Kidney capillary endothelial cell (primary cell): ENCODE measurements around the gene NBPF15.
"Not testable (repeated sequence)": the region's sequence is repeated elsewhere in the genome, so short reads cannot be mapped to it uniquely, and the experiment has no call there.

Experiments used
- DNase-seq: peaks from one replicate; pipeline ENCODE4 v3.0.0-alpha.2; 2018; ENCODE audit warnings: low spot score

The NBPF15 gene, protein sequence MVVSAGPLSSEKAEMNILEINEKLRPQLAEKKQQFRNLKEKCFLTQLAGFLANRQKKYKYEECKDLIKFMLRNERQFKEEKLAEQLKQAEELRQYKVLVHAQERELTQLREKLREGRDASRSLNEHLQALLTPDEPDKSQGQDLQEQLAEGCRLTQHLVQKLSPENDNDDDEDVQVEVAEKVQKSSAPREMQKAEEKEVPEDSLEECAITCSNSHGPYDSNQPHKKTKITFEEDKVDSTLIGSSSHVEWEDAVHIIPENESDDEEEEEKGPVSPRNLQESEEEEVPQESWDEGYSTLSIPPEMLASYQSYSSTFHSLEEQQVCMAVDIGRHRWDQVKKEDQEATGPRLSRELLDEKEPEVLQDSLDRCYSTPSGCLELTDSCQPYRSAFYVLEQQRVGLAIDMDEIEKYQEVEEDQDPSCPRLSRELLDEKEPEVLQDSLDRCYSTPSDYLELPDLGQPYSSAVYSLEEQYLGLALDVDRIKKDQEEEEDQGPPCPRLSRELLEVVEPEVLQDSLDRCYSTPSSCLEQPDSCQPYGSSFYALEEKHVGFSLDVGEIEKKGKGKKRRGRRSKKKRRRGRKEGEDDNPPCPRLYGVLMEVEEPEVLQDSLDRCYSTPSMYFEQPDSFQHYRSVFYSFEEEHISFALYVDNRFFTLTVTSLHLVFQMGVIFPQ

DNA sequence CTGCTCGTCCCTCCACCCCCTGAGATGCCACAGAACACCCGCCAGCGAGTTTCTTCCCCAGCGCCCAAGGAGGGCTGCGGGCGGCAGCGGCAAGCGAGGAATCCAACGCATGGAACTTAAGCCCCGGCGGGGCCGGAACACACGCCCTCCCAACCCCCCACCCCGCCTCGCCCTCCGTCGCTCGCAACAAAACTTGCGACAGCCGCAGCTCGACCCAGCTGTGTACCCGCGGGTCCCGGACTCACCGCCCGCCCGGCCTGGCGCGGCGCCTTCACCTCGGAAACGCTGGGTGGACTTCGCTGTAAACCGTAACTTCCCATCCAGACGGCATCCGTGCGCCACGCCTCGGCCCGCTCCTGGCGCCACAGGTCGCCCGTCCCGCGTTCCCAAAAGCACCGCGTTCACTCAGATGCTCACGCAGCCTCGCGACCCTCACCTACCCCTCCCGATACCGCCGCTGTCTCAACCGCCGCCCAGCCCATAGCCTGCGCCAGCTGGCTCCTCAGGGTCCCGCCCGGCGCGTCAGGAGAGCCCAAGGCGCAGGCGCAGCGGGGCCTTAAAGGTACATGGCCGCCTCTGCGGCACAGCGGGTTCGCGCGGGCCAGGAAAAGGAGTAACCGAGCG is at the start of gene NBPF15:
TSS of gene NBPF15 (minus strand) at position 534 of the 624 bp plus-strand sequence. CDS start 21,666 bp downstream, outside the sequence.
- DNase-seq, result peak; percentile 29

DNA sequence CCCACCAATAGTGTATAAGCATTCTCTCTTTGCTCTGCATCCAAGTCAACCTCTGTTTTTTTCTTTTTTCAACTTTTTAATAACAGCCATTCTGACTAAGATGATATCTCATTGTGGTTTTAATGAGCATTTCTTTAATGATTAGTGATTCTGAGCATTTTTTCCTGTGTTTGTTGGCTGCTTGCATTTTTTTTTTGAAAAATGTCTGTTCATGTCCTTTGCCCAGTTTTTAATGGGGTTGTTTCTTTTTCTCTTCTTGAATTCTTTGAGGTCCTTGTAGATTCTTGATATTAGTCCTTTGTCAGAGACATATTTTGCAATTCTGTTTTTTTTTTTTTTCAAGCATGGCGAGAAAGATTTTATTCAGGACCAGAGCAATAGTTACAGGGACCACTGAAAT is 35.0 kb upstream of the NBPF15 start:
- DNase-seq, result not testable (repeated sequence)

DNA sequence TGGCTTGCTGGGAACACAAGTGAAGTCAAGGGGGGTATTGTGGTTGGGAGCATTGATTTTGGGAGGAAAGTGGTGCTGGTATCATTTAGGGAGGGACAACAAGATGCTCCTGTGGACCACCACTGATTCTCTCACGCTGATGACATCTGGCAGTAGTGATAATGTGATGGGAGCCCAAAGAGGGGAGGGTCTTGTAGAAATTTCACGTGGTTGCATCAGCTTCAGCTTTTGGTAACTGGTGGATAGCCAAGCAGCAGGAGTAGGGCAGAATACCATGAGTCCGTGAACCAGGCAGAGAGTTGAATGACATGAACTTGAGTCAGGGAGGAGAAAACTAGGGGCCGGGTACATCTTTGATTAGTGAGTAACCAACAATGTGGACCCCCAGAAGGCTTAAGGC is 32.7 kb upstream of the NBPF15 start:
- DNase-seq, result not testable (repeated sequence)

DNA sequence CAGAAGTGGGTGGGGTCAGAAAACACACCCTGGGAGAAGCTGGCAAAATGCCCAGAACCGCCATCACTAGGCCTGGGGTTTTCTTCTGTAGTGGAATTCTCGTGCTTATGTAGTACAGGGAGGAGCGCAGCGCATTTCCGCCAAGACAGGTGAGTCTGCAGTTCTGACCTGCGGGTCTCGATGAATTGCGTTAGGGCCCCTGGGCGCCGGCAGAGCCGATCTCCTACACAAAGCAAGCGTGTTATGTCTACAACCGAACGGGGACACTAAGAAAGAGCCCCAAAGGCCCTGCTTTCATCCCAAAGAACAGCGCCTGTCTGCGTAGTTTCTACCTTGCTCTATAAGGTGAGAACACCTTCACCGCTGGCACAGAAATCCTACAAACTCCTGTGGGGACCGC is 28.9 kb upstream of the NBPF15 start:
- not testable (repeated sequence) for DNase-seq

DNA sequence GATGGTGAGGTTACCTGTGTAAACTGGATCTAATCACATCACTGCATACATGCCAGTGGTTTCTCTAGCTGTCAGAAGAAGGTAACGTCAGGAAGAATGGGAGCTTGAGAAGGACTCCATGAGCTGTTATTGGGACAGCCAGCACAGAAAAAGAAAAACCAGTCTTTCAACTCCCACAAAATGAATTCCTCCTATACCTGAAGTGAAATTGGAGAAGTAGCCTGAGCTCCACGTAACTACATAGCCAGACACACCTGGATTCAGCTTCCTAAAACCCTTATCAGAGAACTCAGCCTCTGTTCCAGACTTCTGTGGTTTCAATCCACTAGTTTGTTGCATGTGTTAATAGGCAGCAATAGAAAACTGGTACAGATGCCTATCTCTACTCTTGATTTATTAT is 25.5 kb upstream of the NBPF15 start:
- DNase-seq, result not testable (repeated sequence)

DNA sequence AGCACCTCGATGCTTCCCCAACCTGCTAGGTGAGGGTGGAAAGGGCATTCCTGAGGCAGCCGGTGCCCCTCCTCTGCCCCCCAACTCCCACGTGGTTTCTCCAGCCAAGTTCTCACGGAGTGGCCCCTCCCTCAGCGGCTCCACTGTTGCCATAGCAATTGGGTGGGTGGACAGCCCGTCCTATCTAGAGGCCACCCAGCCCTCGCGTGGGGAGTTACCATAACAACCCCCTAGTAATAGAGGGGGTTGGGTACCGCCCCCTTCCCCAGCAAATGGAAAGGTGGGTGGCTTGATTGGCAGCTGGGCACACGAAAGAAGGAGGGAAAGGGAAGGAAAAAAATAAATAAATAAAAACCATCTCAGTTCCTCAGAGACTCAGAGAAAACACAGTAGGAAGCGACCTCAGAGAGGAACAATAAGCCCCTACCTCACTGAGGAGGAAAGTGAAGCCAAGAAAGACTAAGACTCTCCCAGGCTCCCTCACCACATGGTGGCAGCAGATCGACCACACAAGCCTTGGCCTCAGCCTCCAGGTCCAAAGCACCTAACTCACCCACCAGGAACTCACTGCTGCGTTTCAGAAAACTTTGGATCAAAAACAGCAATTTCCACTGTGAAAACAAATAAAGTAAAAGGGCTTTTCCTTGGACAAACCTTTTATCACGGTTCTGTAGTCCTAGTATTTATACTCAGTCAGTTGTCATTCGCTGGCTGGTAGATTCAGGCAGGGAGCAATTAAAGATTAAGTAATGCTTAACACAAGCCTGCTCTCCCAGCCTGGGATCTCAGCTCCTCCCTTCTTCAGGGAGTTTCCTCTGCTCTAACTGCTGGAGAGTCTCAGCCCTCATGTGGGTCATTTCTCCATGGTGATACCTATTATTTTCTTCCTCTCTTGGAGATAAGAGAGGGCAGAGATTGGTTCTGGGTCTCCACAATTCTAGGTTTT is 23.9 kb upstream of the NBPF15 start:
- DNase-seq, result not testable (repeated sequence)

DNA sequence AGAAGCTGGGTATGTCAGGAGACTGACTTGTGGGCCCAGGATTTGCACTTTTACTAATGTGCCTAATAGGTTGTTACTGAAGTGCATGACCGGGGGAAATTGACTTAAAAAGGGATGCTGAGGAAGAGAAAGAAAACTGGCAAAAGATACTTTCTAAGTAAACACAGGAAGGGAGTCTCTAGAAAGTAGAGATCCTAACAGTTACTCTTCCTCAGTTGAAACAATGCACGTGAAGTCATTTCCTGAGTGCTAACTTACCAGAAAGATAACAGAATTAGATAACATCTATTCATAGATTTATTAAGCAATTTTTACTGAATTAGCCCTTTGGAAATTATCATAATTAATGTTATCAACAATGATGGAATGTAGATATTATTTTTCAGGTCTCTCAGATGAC is 12.4 kb upstream of the NBPF15 start:
- not testable (repeated sequence) for DNase-seq

DNA sequence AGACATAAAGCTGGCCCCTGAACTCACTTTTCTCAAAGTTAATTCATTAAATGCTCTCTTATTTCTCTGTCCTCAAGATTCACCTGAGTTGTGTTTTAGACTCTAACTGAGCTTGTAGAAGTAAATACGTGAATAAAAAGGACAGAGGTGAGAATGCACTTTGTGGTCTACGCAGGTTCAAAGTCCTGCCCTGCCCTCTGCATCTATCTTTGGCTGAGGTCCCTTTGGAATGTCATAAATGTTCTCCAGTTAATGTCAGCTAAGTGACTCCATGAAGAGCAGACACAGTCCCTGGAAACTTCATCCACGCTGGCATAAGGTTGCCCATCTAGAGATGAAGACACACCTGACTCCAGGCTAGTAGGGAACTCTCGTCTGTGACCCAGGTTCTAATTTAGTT is 10.0 kb upstream of the NBPF15 start:
- DNase-seq, result not testable (repeated sequence)

DNA sequence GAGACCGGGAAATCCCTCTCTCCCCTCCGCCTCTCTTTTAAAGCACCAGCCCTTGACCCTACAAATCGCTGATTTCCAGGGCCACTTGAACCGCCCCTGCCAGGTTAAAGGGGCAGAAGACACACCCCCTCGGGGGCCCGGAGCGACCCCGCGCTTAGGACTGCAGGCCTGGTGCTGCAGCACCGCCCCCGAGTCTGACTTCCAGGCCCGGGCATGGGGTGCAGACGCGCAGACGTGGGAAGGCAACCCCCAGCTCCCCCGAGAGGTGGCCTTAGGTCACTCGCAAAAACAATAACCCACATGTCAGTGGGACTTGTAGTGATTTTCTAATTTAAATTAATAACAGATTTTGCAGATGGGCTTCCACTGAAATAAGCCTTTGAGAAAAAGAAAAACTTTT is 309 bp upstream of the NBPF15 start:
- not testable (repeated sequence) for DNase-seq

DNA sequence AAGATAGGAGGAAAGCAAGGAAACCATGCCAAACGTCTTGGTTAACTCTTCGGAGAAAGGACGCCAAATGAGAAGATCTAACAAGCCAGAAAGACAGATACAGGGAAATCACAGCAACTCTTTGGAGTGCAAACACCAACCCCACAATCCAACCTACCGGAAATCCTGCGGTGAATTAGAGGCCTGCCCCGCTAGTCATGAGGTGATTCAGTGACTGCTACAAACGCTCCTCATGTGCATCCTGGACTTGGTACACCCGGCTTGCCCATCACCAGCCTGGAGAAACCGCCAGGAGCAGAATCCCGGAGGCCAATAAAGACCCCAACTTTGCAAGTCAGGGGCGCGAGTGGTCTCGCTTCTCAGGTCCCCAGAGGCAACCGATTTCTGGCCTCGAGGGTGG is 783 bp downstream of the NBPF15 start:
- not testable (repeated sequence) for DNase-seq

DNA sequence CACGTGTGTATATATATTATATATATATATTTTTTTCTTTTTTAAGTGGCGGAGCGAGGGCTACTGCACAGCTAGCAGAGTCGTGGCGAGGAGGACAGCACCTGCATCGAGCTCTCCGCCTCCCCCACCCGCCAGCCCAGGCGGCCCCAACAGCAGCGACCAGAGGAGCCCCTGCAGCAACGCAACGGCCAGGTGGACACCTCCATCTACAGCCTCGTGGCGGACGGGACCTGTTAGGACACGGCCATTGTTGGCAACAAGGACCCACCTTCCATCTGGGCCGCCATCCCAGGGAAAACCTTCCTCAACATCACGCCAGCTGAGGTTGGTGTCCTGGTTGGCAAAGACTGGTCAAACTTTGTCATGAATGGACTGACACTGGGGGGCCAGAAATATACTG is 19.1 kb downstream of the NBPF15 start:
- not testable (repeated sequence) for DNase-seq

DNA sequence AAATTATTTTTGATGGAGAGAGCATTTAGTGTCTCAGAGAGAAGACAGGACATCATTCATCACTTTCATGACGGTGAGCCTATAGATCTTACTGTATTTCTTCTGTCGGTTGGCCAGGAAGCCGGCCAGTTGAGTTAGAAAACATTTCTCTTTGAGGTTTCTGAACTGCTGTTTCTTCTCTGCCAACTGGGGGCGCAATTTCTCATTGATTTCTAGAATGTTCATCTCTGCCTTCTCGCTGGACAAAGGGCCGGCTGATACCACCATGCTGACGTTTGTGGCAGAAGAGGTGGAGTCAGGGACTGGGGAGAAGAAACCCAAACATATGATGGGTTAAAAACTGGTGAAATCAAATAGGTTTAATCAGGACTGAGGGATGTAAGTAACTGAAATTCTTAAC is 21.7 kb downstream of the NBPF15 start:
- DNase-seq, result not testable (repeated sequence)

DNA sequence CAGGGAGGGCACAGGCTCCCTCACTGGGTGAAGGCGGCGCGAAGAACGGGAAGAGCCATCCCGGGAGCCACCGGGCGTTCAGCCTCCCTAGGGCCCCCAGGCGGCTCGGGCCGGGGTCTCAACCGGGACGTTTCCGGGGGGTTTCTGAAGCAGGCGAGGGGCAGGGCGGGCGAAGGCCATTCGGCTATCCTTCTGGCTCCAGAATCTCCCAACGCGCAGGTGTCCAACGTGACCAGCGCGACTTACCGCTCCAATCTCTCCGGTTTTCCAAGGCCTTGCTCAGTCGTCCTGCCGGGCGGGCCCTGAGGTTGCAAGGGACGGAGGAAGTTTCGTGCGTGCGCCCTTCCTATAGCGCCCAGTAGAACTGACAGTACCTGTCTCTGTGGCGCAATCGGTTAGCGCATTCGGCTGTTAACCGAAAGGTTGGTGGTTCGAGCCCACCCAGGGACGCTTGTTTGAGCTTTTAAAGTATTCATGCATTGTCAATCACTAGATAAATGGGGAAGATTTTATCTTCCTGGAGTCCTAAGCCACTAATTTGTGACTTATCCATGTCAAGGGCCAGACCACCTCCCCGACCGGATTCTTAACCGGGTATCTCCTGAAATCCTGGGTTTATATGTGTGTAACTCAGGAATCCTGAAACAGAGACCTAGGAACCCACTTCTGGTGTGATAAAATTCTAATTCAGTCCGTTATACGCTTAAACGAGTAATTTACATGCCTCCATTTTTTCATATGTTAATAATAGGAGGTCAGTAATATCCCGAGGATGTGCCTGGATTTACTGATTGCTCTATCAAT is 42.4 kb downstream of the NBPF15 start:
- DNase-seq, result peak; percentile 32

DNA sequence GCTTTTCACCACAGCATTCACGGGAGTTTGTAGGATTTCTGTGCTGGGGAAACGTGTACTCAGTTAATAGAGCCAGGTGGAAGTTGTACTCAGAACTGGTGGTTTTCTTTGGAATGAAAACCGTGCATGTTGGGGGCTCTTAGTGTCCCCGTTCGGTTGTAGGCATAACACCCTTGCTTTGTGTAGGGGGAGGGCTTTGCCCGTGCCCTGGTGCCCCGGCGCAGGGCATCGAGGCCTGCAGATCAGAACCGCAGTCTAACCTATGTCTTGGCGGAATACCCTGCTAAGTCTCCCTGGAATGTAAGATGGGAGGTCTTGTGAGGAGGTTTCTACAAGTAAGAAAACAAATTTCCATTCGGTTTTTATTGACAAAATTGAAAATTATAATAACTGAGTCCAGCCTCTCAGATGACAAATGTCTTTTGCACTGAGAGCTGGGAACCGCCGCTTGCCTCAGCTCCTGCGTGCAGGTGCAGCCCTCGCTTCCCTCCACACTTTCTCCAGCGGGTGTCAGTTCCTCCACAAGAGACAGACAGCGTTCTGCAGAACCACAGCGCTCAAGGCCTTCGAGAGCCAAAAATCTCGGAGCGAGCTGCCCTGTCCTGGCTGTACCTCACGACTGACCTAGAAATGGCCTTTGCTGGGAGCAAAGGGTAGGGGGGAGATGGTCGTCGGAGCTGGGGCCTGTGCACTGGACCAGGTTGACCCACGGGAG is 47.9 kb downstream of the NBPF15 start:
- not testable (repeated sequence) for DNase-seq

DNA sequence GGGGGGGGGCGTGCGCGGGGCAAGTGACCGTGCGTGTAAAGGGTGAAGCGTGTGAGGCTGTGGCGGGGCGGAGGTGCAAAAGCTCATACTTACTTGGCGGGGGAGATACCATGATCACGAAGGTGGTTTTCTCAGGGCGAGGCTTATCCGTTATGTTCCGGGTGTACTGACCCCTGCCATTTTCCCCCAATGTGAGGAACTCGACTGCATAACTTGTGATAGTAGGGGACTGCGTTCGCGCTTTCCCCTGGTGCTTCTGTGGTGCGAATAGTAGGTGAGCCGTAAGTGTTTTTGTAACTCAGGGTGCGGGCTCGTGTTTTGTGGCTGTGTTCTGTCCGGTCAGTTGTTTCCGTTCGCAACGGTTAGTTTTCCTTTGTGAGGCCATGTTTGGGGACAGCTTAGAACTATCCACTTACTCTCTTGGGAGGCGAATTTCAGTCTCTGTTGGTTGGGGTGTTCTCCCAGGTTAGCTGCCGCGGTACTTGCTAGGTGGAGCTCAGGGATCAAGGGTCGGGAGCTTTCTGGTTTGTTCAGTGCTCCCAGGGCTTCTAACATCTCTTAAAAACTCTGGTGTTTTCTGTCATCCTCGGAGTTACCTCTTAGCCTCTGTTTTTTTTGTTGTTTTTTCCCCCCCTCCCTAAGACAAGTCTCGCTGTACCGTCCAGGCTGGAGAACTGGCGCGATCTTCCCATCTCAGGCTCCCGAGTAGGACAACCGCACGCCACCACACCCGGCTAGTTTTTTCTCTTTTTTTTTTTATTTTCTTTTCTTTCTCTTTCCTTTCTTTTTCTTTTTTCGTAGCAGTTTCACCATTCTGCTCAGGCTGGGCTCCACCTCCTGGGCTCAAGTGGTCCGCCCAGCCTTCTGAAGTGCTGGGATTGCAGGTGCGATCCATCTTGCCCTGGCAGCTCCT is 48.7 kb downstream of the NBPF15 start:
- peak; percentile 97 for DNase-seq

DNA sequence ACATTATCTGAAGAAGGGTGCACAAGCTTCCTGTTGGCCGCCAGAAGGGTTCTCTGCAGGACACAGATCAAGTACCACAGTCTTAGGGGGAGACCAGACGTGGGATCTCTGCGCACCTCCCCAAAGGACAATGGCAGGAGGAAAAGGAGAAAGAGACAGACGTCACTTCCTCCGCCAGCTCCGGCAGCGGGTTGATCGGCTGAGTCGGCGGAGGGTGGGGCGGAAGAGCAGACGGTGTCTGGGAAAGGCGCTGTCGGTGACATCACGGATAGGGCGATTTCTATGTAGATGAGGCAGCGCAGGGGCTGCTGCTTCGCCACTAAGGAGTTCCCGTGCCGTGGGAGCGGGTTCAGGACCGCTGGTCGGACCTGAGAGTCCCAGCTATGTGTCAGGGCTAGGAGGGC is 49.4 kb downstream of the NBPF15 start:
- peak; percentile 30 for DNase-seq

DNA sequence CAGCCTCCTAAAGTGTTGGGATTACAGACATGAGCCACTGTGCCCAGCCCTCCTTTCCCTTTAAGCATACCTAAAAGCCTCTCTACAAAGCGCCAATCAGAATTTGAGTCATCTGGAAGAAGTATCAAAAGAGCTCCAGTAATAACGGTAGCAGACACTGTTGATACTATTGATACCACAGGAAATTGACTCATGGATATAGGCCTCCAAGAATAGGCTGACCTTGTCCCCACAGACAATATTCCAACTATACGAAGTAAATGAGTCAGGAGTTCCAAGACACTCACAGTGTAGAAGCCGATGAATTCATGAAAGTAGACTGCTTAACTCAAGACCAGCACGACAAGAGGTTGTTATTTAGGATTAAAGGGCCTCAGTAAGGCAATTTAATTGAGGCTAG is 58.7 kb downstream of the NBPF15 start:
- not testable (repeated sequence) for DNase-seq

DNA sequence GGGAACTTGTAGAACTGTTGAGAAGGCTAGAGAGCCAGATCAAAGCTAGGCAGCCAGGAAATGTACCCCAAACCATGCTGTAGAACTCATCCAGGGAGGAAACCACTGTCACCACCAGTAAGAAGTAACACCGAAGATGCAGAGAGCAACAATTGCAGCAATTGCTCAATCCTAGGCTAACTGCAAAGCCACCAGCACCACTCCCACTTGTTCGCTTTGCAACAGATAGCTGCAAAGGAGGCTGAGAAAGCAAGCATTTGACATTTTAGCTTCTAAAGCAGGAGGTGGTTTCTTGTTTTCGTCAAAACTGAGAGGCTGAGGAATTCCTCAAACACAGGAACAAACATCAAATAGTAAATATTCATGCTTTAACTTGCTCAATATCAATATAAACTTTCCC is 89.8 kb downstream of the NBPF15 start:
- DNase-seq, result not testable (repeated sequence)
